ENCODE data around the gene NAMPT.

NAMPT gene

DNA sequence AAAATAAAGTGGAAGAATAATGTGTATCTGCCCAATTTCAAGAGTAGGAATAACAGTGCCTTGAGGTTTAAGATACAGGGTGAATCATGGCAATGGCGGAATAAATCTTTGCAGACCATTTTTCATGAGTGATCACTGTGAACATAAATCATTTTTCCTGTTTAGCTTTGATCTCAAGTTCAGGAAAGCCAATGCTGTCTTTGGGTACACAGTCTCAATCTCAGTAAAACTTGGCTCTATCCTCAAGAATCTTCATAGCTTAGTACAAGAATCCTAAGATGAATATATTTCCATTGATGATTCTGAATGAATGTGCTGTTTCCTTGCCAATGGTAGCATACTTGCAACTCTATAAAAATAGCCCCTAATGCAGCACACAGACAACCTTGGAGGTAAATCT is 6.8 kb downstream of the NAMPT start:
- in situ Hi-C loops (cut with MboI; ENCODE audit: low sequenced_read_pairs), result no loop called here

DNA sequence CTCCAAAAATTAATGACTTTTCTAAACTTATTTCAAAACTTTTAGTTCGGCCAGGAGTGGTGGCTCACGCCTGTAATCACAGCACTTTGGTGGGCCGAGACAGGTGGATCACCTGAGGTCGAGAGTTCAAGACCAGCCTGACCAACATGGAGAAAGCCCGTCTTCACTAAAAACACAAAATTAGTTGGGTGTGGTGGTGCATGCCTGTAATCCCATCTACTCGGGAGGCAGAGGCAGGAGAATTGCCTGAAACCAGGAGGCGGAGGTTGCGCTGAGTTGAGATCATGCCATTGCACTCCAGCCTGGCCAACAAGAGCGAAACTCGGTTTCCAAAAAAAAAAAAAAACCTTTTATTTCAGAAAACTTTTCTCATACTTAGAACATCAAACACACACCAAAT is 8.3 kb downstream of the NAMPT start:
- in situ Hi-C loops (cut with MboI; ENCODE audit: low sequenced_read_pairs), result no loop called here

DNA sequence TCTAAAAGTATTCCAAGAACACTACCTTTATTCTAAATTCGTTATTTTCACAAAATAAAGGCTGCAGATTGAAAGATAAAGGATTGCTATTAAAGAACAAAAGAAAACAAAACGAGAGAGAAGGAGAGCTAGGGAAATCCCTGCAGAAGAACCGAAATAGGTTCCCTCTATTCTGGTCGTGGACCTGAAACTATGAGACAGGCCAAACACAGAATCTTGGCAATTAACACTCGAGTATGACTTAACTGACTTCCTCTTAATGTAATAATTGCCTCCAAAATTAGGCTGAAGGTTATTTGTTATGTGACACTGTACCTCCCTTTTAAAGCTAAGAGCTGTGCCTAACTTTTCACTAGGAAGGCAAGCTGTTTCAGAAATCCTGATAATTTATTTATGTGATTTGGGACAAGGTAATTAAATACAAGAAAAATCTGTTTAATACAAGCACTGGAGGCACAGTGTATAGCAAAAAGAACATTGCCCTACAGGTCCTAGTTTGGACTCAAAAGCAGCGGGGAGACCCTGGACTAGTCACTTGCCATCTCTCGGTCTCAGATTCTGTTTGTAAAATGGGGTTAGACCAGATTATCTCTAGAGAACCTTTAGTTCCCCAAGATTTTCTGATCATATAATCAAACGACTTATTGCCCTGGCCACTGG is 11.6 kb downstream of the NAMPT start:
- in situ Hi-C loops (cut with MboI; ENCODE audit: low sequenced_read_pairs), result no loop called here

DNA sequence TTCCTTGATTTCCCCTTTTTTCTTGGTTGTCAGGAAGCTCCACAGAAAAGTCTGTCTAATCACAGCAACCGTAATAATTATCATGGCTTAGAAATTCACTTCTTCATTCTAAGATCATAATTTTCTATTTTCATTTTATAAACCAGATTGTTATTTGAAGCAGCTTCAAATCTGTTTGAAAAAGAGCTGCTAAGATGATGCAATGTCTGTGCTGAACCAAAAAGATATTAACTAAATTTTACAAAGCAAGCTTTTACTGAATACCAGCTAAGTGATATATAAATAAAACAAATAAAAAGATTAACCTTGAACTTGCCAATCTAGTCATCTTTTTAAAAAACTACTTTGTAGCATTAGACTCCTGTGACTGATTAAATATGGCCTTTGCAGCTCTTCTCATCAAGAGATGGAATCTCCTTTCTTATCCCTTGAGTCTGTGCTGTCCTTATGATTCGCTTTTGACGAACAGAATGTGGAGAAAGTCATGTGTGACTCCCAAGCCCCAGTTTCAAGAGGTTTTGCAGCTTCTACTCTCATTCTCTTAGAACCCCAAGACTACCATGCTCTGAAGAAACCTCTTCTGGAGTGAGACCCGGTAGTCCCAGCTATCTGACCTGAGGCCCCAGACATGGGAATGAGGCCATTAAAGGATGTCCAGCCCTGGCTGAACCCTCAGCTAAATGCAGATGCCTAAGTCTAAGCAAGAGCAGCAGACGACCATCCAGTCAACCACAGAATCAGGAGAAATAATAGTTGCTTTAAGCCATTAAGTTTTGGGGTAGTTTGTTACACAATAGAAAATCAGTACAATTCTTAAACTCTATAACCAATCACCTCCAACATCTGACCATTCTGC is 14.4 kb downstream of the NAMPT start:
- in situ Hi-C loops (cut with MboI; ENCODE audit: low sequenced_read_pairs), result no loop called here

DNA sequence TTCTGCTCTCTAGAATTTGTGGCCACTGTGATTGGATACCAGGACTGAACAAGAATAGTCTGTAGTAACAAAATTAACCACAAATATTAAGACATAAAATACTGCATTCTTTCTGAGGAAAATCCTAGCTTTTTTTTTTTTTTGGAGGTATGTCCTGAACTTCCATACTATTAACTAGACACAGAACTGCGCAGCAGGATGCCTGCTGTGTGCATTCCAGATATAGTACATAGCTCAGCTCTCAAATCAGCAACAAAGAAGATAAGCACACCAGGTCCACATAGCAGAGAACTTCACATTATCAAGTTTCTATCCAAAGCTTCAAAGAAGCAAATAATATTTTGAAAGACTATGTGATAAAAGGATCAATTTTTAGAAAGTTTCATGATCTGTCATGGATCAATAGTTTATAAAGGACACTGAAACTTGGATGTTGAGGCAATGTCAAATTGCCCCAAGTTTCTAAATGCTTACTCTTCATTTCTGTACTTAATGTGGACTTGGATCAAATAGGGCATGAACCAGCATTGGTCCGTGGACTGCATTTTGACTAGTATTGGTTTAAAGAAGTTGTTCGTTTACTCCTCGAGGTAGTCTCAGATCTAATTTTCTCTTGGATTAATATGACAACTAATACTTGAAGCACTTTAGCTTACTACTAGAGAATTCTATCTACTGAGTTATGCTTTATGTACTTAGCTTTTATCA is 15.4 kb downstream of the NAMPT start:
- in situ Hi-C loops (cut with MboI; ENCODE audit: low sequenced_read_pairs), result no loop called here

DNA sequence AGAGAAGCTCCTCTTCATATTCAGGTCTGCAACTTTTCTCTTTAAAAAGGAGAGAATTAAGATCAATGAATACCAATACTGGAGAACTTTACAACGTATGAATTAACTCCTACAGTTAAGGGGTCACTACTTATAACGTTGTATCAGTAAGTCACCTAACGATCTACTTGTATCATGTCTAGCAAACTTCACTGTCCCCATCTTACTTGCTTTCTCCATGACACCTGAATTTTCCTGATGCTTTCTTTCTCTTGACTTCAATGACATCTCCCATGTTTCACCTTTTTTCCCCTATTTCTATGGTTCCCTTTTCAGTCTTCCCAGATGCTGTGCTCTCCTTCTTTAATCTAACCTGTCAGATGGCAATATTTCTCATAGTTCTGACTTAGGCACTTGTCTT is 19.6 kb downstream of the NAMPT start:
- in situ Hi-C loops (cut with MboI; ENCODE audit: low sequenced_read_pairs), result no loop called here

DNA sequence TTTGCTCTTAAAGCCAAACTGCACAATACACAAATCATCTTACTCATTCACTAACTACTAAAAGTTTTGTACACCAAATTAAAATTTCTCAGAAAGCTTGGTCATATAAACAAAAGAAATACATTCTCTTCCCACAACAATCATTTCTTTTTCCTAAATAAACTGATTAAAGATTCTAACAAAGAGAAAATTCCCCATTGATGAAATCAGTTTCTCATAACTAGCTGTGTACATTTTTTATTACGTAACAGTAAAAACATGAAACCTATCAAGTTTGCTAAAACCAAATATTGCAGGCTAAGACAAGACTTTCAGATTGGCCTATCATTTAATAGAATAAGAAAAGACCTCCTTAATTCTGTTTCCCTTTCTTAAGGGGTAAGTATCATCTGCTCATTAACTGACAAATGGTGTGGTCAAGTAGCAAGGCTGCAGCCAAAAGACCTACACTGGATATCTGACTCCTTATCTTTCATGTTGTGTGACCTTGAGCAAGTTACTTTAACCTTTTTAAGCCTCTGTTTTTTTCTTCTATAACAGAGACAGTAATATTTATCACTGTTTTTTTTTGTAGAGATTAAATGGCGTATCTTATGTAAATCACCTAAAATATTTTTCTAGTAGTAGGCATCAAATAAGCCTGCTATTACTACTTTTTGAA is 22.4 kb downstream of the NAMPT start:
- in situ Hi-C loops (cut with MboI; ENCODE audit: low sequenced_read_pairs), result no loop called here

DNA sequence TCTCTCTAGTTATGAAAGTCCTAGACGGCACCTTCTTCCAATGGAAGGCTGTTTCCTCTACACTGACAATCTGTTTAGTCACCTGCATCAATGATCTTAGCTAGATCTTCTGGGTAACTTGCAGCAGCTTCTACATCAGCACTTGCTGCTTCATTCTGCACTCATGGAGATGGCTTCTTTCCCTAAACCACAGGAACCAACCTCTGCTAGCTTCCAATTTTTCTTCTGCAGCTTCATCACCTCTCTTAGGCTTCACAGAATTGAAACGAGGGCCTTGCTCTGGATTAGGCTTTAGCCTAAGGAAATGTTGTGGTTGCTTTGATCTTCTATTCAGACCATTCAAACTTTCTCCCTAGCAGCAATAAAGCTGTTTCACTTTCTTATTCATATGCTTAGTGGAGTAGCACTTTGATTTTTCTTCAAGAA is 24.6 kb downstream of the NAMPT start:
- in situ Hi-C loops (cut with MboI; ENCODE audit: low sequenced_read_pairs), result no loop called here

DNA sequence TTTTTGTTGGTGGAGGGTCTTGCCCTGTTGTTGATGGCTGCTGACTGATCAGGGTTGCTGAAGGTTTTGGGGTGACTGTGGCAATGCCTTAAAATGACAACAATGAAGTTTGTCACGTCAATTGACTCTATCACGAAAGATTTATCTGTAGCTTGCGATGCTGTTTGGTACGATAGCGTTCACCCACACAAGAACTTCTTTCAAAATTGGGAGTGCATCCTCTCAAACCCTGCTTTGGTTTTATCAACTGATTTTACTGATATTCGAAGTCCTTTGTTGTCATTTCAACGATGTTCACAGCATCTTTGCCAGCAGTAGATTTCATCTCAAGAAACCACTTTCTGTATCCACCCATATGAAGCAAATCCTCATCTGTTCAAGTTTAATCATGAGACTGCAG is 26.0 kb downstream of the NAMPT start:
- in situ Hi-C loops (cut with MboI; ENCODE audit: low sequenced_read_pairs), result no loop called here

DNA sequence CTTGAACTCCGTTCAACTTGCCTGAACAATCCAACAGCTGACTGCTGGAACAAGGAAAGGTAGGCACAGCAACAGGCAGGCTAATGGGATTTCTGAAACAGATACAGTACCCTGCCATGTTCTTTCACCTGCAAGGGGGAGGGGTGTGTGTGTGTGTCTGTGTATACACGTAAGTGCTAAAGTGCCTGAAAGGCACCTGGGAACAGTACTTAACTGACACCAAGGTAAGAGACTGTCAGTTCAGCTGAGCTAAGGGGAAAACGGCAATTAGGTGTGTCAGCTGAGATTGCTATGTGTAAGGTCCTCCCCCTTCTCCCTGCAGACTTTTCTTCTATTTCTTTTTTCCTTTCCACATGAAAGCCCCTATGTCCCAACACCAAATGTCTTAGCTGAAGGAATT is 27.0 kb downstream of the NAMPT start:
- in situ Hi-C loops (cut with MboI; ENCODE audit: low sequenced_read_pairs), result no loop called here

DNA sequence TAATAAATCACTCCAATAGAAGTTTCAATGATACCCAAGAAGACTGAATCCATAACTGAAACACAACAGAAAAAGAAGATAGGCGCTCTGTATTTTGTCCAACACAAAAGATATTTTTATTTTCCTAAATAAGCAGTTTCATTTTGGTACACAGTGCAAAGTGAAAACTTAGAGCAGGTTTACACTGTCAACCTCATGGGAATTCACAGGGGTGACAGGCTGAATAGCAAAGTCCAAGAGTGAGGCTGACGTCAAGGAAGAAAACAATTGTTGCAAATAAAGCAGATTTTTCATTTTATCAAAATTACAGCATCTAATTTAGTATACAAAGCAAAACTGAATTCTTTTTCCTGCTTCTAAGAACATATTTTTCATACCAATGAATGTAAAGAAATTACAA is 28.6 kb downstream of the NAMPT start:
- in situ Hi-C loops (cut with MboI; ENCODE audit: low sequenced_read_pairs), result no loop called here

DNA sequence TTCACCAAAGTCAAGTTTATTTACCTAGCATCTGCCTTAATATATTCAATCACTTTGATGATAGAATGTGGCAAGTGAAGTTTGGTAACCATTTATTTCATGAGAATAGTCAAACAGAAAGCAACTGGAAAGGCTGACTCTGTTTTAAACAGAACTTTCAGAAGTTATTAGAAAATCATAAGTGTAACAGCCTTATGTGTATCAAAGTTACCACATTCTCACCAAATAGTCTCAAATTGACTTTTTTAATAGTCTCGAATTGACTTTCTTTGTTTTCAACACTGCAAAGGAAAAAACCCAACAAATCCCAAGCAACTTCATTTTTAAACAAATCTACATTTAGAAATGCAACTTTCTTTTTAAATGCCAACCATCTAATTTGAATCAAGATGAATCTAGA is 29.5 kb downstream of the NAMPT start:
- in situ Hi-C loops (cut with MboI; ENCODE audit: low sequenced_read_pairs), result no loop called here

DNA sequence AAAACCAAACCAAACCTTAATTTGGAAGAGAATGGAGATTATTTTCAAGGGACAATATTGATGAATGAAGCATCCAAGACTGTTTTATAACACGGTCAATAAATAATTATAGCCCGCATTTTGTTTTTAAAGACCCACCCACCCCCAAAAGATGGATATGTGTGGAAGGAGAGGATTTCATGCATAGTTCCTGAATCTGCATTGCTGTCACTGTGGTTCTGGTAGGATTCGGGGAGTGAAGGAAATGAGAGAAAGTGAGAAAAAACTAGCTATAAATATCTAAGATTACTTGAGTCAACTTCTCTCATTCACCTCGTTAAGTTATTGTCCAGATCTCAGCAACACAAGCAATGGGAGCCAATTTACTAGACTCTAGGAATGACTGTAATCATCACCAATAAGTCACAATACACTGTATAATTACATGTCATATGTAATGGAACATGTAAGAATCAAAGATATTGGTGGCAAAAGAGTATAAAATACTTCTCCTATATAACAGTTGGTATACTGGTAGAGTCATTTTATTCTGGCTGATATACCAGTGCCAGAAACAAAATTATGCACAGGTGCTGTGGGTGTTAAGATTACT is 30.2 kb downstream of the NAMPT start:
- in situ Hi-C loops (cut with MboI; ENCODE audit: low sequenced_read_pairs), result no loop called here

DNA sequence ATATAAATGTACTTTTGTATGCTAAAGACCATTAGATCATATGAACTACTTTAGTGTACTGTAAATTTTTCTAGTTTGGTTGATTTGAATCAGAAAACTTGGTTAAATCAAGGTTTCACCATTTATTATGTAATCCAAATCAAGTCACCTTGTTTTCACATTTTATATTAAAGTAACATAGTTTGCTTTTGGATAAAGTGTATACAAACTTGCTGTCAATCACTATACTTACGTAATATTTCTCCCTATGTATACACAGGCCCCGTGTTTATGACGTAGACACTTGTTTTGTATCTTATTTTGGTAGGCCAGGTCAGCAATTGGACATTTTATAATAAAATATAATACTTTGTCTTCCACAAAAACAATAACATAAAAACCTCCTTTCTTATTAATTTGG is 32.2 kb downstream of the NAMPT start:
- in situ Hi-C loops (cut with MboI; ENCODE audit: low sequenced_read_pairs), result no loop called here

DNA sequence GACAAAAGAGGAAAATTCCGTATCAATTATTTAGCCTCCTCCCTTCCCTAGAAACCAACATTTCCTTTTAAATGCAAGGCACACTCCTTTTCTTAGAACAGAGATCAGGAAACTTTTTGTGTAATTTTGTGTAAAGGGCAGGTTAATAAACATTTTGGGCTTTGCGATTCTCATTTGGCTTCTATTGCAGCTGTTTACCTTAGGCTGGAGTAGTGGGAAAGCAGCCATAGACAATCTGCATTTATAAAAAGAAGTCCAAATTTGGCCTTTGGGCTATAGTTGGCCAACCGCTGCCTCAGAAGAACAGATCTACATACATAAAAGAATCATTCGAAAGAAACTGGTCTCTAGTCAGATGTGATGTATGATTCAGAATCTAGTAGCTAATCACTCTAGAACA is 35.3 kb downstream of the NAMPT start:
- in situ Hi-C loops (cut with MboI; ENCODE audit: low sequenced_read_pairs), result no loop called here

DNA sequence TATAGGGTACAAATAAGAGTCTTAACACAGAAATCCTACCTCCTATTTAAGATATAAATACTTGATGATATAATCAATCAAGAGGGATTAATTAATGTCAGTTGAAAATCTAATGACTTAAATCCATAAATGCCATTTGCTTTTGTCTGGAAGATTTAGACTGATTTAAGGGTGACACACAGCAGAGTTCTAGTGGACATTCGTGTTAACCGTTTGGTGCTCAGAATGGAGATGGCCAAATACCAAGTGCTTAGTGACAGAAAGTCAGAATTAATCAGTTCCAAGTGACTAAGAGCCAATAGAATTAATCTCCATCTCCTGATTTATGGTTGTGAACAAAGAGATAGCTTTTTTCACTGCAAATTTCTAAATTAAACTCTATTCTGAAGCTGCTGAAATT is 36.2 kb downstream of the NAMPT start:
- in situ Hi-C loops (cut with MboI; ENCODE audit: low sequenced_read_pairs), result no loop called here

DNA sequence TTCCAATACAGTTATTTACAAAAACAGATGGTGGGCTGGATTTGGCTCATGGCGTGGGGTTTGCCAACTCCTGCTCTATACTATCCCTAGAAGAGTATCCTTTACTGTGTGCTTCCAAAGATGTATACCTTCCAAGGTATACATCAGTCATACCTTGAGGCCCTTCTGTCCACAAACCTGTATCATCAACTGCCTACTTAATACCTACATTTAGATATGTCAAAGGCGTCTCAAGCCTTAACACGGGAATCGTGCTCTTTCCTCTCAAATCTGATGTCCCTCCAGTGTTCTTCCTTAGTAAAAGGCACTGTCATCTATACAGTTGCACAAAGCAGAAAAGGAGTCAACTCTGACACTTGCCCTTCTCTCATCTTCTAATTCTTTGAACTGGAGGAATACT is 36.9 kb downstream of the NAMPT start:
- in situ Hi-C loops (cut with MboI; ENCODE audit: low sequenced_read_pairs), result no loop called here

DNA sequence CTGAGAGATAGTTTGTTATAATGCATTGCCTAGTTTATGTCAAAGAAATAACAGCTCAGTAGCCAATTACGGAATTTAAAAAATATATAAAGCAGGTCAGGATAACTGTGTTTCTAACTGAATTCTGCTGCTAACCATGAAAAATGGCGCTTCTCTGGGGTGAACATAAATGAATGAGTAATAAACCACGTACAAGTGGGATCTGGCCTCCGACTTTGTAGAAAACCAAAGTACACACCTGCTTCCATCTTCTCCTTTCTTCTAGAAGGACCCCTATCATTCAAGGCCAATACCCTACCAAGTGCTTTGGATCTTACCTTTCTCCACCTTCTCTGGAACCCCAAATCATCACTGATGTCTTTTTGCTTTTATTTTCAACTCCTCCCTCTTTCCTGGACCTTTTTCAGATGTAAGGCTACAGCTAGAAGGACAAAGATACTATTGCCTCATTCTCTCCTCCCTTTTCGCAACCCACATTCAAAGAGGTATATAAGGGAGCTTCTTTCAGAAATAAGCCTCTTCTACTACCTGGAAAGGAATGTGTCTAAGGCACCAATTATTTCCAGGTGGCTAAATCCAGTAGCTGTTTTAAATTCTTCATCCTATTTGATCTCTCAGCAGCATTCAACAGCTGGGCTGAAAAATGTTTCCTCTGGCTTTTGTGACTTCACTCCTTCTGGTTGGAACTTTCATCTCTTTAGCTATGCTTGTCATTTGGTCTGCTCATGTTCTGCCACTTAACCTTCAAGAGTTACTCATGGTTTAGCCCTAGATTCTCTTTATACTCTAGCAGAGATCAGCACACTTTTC is 37.7 kb downstream of the NAMPT start:
- in situ Hi-C loops (cut with MboI; ENCODE audit: low sequenced_read_pairs), result no loop called here

DNA sequence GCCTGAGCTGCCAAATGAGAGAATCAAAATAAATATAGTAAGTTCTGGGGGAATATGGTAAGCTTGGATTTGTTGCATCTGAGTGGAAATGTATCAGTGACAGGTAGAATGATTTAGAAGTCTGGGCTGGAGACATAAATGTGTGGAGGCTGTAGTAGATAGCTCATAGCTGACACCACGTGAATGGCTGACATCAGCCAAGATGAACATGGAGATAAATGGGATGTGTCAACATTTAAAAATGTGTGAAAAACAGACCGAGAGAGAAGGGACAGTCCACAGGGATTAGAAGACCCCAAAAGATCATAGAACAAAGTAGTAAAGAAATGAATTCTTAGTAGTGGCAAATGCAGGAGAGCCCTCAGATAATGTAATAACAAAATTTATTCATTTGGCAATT is 40.9 kb downstream of the NAMPT start:
- in situ Hi-C loops (cut with MboI; ENCODE audit: low sequenced_read_pairs), result no loop called here

DNA sequence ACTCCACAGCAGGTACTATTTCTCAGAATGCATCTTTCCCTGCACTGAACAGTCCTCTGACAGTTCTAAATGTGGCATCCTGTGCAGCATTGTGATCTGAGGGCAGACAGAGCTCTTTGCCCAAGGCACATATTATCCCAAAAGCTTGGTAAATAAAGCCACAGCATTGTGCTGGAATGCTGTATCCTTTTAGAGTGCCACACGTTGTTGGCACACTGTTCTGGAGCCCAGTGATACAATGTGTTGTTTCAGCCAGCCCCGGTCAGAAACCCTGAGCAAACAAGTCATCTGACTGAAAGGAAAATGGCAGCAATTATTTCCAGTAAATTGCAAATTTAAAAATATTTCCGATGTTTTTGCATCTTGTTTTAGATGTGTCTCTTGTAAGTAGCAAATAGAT is 45.4 kb downstream of the NAMPT start:
- in situ Hi-C loops (cut with MboI; ENCODE audit: low sequenced_read_pairs), result no loop called here
